HEK293 (cell line): ENCODE results near the gene ACTL8.

Source experiments
- HOXD13 ChIP-seq: sonication (generic); formaldehyde crosslinking; IDR thresholded peaks from 2 replicates; pipeline ENCODE4 v1.8.0; 2022; ENCODE audit warnings: missing genetic modification reagents, borderline replicate concordance
- YY2 ChIP-seq: fragments of 450-650 bp; formaldehyde crosslinking; IDR thresholded peaks from 2 replicates; pipeline ENCODE4 v1.5.1; 2016; ENCODE audit warnings: missing biosample characterization, missing genetic modification characterization
- ZBTB48 ChIP-seq: fragments of 450-650 bp; formaldehyde crosslinking; IDR thresholded peaks from 2 replicates; pipeline ENCODE4 v1.5.1; 2016; ENCODE audit warnings: missing biosample characterization, missing genetic modification characterization
- ZFP37 ChIP-seq: fragments of 450-650 bp; formaldehyde crosslinking; IDR thresholded peaks from 2 replicates; pipeline ENCODE4 v1.5.1; 2016; ENCODE audit warnings: missing biosample characterization, missing genetic modification characterization
- ZNF175 ChIP-seq: fragments of 450-650 bp; formaldehyde crosslinking; IDR thresholded peaks from 2 replicates; pipeline ENCODE4 v1.5.1; 2016; ENCODE audit warnings: missing biosample characterization, missing genetic modification characterization
- ZNF24 ChIP-seq: fragments of 450-650 bp; formaldehyde crosslinking; IDR thresholded peaks from 2 replicates; pipeline ENCODE4 v1.5.1; 2016; ENCODE audit warnings: missing biosample characterization, missing genetic modification characterization
- ZNF350 ChIP-seq: fragments of 450-650 bp; formaldehyde crosslinking; IDR thresholded peaks from 2 replicates; pipeline ENCODE4 v1.5.0; 2017; ENCODE audit warnings: missing biosample characterization, mild to moderate bottlenecking, missing genetic modification characterization
- ZNF626 ChIP-seq: fragments of 450-650 bp; sonication (Bioruptor Pico); formaldehyde crosslinking; IDR thresholded peaks from 2 replicates; pipeline ENCODE4 v1.5.1; 2018; ENCODE audit warnings: missing biosample characterization, missing genetic modification characterization, inconsistent platforms
- ZNF664 ChIP-seq: fragments of 450-650 bp; formaldehyde crosslinking; IDR thresholded peaks from 2 replicates; pipeline ENCODE4 v1.5.1; 2016; ENCODE audit warnings: missing biosample characterization, missing genetic modification characterization
- ZNF830 ChIP-seq: fragments of 450-650 bp; IDR thresholded peaks from 2 replicates; pipeline ENCODE4 v1.5.0; 2018; ENCODE audit warnings: missing biosample characterization, missing genetic modification characterization, low read depth, mild to moderate bottlenecking, moderate library complexity
- TF ChIP-seq, protein P1 (sequence below): fragments of 450-650 bp; formaldehyde crosslinking; IDR thresholded peaks from 2 replicates; pipeline ENCODE4 v1.5.1; 2016; ENCODE audit warnings: missing biosample characterization, missing genetic modification characterization
- TF ChIP-seq, protein P2 (sequence below): fragments of 450-650 bp; formaldehyde crosslinking; IDR thresholded peaks from 2 replicates; pipeline ENCODE4 v1.5.1; 2016; ENCODE audit warnings: missing biosample characterization, missing genetic modification characterization, borderline replicate concordance
- TF ChIP-seq, protein P3 (sequence below): fragments of 450-650 bp; formaldehyde crosslinking; IDR thresholded peaks from 2 replicates; pipeline ENCODE4 v1.5.1; 2016; ENCODE audit warnings: missing biosample characterization, missing genetic modification characterization

DNA sequence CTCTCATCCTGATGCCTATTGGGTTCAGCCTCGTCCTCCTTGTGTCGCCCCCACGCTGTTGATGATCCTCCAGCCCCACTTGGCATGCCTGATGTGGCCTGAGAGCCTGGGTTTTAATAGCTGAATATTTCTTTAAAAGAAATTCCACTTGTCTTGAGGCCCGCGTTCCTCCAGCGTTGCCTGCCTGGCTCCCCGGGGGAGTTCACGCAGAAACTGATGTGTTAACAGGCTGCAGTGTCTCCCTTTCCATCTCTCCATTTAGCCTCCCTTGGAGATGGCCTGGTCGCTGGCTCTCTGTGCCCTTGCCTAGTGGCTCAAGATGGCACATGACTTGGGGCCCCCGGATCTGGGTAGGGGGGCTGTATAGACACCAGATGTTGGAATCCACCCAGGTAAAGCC, 9.5 kb downstream of the ACTL8 start:
- TF ChIP-seq ZNF350 (tag by site-specific recombination): no peak
- TF ChIP-seq ZNF664 (tag by site-specific recombination): no peak
- TF ChIP-seq, protein P1, sequence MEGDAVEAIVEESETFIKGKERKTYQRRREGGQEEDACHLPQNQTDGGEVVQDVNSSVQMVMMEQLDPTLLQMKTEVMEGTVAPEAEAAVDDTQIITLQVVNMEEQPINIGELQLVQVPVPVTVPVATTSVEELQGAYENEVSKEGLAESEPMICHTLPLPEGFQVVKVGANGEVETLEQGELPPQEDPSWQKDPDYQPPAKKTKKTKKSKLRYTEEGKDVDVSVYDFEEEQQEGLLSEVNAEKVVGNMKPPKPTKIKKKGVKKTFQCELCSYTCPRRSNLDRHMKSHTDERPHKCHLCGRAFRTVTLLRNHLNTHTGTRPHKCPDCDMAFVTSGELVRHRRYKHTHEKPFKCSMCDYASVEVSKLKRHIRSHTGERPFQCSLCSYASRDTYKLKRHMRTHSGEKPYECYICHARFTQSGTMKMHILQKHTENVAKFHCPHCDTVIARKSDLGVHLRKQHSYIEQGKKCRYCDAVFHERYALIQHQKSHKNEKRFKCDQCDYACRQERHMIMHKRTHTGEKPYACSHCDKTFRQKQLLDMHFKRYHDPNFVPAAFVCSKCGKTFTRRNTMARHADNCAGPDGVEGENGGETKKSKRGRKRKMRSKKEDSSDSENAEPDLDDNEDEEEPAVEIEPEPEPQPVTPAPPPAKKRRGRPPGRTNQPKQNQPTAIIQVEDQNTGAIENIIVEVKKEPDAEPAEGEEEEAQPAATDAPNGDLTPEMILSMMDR (tag by site-specific recombination): no peak
- TF ChIP-seq, protein P2, sequence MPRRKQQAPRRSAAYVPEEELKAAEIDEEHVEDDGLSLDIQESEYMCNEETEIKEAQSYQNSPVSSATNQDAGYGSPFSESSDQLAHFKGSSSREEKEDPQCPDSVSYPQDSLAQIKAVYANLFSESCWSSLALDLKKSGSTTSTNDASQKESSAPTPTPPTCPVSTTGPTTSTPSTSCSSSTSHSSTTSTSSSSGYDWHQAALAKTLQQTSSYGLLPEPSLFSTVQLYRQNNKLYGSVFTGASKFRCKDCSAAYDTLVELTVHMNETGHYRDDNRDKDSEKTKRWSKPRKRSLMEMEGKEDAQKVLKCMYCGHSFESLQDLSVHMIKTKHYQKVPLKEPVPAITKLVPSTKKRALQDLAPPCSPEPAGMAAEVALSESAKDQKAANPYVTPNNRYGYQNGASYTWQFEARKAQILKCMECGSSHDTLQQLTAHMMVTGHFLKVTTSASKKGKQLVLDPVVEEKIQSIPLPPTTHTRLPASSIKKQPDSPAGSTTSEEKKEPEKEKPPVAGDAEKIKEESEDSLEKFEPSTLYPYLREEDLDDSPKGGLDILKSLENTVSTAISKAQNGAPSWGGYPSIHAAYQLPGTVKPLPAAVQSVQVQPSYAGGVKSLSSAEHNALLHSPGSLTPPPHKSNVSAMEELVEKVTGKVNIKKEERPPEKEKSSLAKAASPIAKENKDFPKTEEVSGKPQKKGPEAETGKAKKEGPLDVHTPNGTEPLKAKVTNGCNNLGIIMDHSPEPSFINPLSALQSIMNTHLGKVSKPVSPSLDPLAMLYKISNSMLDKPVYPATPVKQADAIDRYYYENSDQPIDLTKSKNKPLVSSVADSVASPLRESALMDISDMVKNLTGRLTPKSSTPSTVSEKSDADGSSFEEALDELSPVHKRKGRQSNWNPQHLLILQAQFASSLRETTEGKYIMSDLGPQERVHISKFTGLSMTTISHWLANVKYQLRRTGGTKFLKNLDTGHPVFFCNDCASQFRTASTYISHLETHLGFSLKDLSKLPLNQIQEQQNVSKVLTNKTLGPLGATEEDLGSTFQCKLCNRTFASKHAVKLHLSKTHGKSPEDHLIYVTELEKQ (tag by site-specific recombination): no peak
- TF ChIP-seq YY2 (tag by site-specific recombination): no peak
- TF ChIP-seq ZBTB48 (tag by site-specific recombination): no peak
- TF ChIP-seq ZNF626 (tag by site-specific recombination): no peak
- no peak for TF ChIP-seq ZNF24 (tag by site-specific recombination)
- TF ChIP-seq ZNF830 (tag by site-specific recombination): no peak
- no peak for TF ChIP-seq ZNF175 (tag by site-specific recombination)
- no peak for TF ChIP-seq HOXD13 (CRISPR knock-in tag)
- TF ChIP-seq, protein P3, sequence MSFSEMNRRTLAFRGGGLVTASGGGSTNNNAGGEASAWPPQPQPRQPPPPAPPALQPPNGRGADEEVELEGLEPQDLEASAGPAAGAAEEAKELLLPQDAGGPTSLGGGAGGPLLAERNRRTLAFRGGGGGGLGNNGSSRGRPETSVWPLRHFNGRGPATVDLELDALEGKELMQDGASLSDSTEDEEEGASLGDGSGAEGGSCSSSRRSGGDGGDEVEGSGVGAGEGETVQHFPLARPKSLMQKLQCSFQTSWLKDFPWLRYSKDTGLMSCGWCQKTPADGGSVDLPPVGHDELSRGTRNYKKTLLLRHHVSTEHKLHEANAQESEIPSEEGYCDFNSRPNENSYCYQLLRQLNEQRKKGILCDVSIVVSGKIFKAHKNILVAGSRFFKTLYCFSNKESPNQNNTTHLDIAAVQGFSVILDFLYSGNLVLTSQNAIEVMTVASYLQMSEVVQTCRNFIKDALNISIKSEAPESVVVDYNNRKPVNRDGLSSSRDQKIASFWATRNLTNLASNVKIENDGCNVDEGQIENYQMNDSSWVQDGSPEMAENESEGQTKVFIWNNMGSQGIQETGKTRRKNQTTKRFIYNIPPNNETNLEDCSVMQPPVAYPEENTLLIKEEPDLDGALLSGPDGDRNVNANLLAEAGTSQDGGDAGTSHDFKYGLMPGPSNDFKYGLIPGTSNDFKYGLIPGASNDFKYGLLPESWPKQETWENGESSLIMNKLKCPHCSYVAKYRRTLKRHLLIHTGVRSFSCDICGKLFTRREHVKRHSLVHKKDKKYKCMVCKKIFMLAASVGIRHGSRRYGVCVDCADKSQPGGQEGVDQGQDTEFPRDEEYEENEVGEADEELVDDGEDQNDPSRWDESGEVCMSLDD (tag by site-specific recombination): no peak
- TF ChIP-seq ZFP37 (tag by site-specific recombination): no peak
